ENCODE data around the gene ADAMTSL4. TPM values are rescaled to one million over a fixed set of nuclear protein-coding genes. Genes with fewer than 3 reads are reported as not detected.

The ADAMTSL4 gene
- total RNA-seq, 1 donor from 2014 or later, result 2.3 TPM

- peaks cover 13% of the 10 kb centered on the region for H3K4me1 Mint-ChIP-seq (ENCODE audit: unreplicated experiment)
- no peaks in the 10 kb centered on the region for H3K9me3 Mint-ChIP-seq (ENCODE audit: unreplicated experiment)
- TF ChIP-seq CTCF (IDR thresholded peaks at IDR 0.05), result no peak
- peaks cover 11% of the 10 kb centered on the region for H3K36me3 Mint-ChIP-seq (ENCODE audit: unreplicated experiment)
- no peaks in the 10 kb centered on the region for H3K27me3 Mint-ChIP-seq (ENCODE audit: unreplicated experiment)
- peak overlapping the region; percentile 75 for H3K27ac Mint-ChIP-seq (ENCODE audit: unreplicated experiment)
- H3K4me3 Mint-ChIP-seq (ENCODE audit: unreplicated experiment), result peak overlapping the region; percentile 83
- no peak for DNase-seq (ENCODE audit: extremely low spot score, unreplicated experiment)
Measured at GRCh38 chr1:150514913-150515327, 34.3 kb upstream of the ADAMTSL4 start.

DNA sequence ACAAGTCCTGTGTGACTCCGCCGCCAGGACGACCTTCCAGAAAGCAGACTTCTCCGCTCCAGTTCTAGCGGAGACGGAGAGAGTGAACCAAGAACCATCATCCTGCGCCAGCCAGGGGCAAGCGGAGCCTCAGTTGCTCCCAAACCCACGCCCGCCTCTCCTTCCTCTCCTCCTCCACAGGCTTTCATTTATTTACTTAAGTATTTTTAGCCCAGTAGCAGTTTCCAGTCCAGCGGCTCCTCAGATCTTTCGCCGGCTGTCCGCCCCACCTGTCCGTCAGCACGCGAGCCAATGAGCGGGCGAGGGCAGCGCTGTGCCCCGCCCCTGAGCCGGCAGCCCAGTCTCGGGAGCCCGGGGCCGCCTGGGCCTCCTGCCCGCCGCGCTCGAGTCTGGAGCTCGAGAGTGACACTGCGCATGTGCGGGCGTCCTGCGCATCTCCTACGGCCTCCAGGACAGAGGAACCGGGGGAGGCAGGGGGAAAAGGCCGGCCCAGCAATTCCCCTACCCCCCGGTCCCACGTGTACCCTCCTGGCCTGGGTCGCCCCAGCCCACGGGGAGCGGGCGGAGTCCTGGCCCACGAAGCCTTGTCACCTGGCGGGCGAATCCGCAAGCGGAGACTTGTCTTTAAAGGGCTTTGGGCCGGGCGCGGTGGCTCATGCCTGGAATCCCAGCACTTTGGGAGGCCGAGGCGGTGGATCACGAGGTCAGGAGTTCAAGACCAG lies 33.7 kb upstream of the ADAMTSL4 start, which contains the start of gene FALEC:
FALEC (plus strand) TSS at position 425 of the 722 bp plus-strand sequence.
- H3K27ac Mint-ChIP-seq (ENCODE audit: unreplicated experiment), result peak within 1 kb of the TSS; percentile 75
- no peak for TF ChIP-seq CTCF (IDR thresholded peaks at IDR 0.05)
- no peaks in the 10 kb centered on the region for H3K27me3 Mint-ChIP-seq (ENCODE audit: unreplicated experiment)
- H3K4me3 Mint-ChIP-seq (ENCODE audit: unreplicated experiment), result peak within 1 kb of the TSS; percentile 83
- peak; percentile 99 for DNase-seq (ENCODE audit: extremely low spot score, unreplicated experiment)
- no peaks in the 10 kb centered on the region for H3K9me3 Mint-ChIP-seq (ENCODE audit: unreplicated experiment)
- H3K36me3 Mint-ChIP-seq (ENCODE audit: unreplicated experiment), result peaks cover 7% of the 10 kb centered on the region
- peaks cover 13% of the 10 kb centered on the region for H3K4me1 Mint-ChIP-seq (ENCODE audit: unreplicated experiment)

GRCh38 chr1:150516050-150516591 lies 33.1 kb upstream of the ADAMTSL4 start:
- Mint-ChIP-seq H3K36me3 (ENCODE audit: unreplicated experiment) (peaks cover 7% of the 10 kb centered on the region), H3K4me1 (ENCODE audit: unreplicated experiment) (peaks cover 13% of the 10 kb centered on the region), H3K27ac (ENCODE audit: unreplicated experiment) (peak overlapping the region; percentile 75), H3K4me3 (ENCODE audit: unreplicated experiment) (peak overlapping the region; percentile 83), H3K9me3 (ENCODE audit: unreplicated experiment) (no peaks in the 10 kb centered on the region), H3K27me3 (ENCODE audit: unreplicated experiment) (no peaks in the 10 kb centered on the region)
- TF ChIP-seq CTCF (IDR thresholded peaks at IDR 0.05), result no peak
- no peak for DNase-seq (ENCODE audit: extremely low spot score, unreplicated experiment)

GRCh38 chr1:150516616-150517015 lies 32.6 kb upstream of the ADAMTSL4 start:
- no peaks in the 10 kb centered on the region for H3K27me3 Mint-ChIP-seq (ENCODE audit: unreplicated experiment)
- no peak for DNase-seq (ENCODE audit: extremely low spot score, unreplicated experiment)
- TF ChIP-seq CTCF (IDR thresholded peaks at IDR 0.05), result peak; percentile 22
- H3K4me1 Mint-ChIP-seq (ENCODE audit: unreplicated experiment), result peaks cover 13% of the 10 kb centered on the region
- H3K4me3 Mint-ChIP-seq (ENCODE audit: unreplicated experiment), result peak overlapping the region; percentile 83
- no peaks in the 10 kb centered on the region for H3K9me3 Mint-ChIP-seq (ENCODE audit: unreplicated experiment)
- H3K27ac Mint-ChIP-seq (ENCODE audit: unreplicated experiment), result no peak overlapping the region
- peaks cover 6% of the 10 kb centered on the region for H3K36me3 Mint-ChIP-seq (ENCODE audit: unreplicated experiment)

DNA sequence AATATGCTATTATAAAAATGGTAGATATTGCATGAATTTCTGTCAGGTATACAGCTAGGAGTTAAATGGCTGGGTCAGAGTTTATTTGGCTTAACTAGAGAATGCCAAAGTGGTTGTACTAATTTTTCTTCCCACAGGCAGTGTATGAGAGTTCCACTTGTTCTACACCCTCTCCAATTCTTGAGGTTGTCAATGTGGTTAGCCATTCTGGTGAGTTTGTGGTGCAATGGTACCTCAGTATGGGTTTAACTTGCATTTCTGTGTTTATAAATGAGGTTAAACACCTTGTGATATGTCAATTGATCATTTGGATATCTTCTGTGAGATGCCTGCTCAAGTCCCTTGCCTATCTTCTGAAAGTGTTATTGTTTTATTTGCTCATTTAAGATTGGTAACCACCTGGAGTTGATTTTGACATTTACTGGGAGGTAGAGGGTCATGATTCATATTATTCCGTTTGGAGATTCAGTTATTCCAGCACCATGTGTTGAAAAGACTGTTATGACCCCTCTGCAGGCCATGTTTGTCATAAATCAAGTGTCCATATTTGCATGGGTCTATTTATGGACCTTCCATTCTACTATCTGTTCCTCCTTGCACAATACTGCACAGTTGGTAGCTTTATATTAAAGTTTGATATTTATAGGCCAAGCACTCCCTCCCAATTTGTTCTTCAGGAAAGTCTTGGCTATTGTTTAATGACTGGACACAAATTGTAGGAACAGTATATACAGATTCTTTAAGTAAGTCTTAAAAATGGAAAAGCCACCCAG lies 27.8 kb upstream of the ADAMTSL4 start:
- no peak for TF ChIP-seq CTCF (IDR thresholded peaks at IDR 0.05)
- H3K27me3 Mint-ChIP-seq (ENCODE audit: unreplicated experiment), result no peaks in the 10 kb centered on the region
- H3K4me1 Mint-ChIP-seq (ENCODE audit: unreplicated experiment), result peaks cover 5% of the 10 kb centered on the region
- no peaks in the 10 kb centered on the region for H3K36me3 Mint-ChIP-seq (ENCODE audit: unreplicated experiment)
- no peak overlapping the region for H3K27ac Mint-ChIP-seq (ENCODE audit: unreplicated experiment)
- H3K9me3 Mint-ChIP-seq (ENCODE audit: unreplicated experiment), result no peaks in the 10 kb centered on the region
- DNase-seq (ENCODE audit: extremely low spot score, unreplicated experiment), result no peak
- no peak overlapping the region for H3K4me3 Mint-ChIP-seq (ENCODE audit: unreplicated experiment)

All from osteocyte (in vitro differentiated cells).